H54 (cell line): Measurements from ENCODE around the gene USP6NL.

Experiments used
- DNase-seq: peaks from one replicate; pipeline ENCODE4 v3.0.0; 2011; ENCODE audit warnings: low spot score, mixed read lengths; ENCODE audit not compliant: insufficient read length
- FAIRE-seq: peaks from 3 replicates; lab custom pipeline; 2011; peaks lifted over from hg19 to GRCh38; lab: Jason Lieb, UNC
- POLR2A ChIP-seq: IDR thresholded peaks from 2 replicates; pipeline ENCODE4 v1.6.1; 2011; ENCODE audit warnings: low read depth, mild to moderate bottlenecking, low read length

The USP6NL gene

DNA sequence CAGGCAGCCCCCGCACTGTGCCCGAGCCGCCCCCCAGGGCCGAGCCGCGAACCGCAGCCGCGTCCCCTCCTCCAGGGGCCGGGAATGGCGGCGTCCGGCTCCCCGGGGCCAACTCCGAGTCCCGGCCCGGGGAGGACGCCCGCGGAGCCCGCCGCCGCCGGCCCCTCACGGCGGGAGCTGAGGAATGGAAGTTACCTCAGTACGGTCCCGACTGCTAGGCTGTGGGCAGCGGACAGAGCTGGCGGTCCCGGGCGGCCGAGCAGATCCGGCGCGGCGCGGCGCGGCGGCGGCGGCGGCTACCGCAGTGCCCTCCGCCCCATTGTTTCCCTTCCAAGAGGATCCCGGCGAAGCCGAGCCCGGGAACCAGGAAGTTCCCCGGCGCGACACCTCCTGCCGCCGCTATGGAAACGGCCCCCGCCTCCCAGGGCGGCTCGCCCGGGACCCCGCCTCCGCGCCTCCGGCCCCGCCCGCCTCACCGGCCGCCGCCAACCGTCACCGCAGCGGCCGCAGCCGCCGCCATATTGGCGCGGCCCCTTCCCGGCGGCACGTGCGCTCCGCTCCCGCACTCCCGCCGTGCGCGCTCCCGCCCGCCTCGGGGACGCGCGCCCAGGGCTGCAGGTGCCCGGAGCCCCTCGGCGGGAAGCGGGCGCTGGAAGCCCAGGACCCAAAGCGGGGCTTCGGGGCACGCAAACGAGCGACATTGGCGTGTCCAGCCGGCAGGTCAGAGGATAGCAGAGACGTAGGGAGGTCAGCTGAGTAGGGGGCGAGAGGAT is at the start of gene USP6NL:
Gene USP6NL, minus strand, starts transcription at position 403 of the 773 bp plus-strand sequence. CDS start 14,016 bp downstream, outside the sequence.
- peak; percentile 82 for DNase-seq
- no peak for FAIRE-seq
- peak; percentile 37; the same call in 1 of the 2 replicates for TF ChIP-seq POLR2A

DNA sequence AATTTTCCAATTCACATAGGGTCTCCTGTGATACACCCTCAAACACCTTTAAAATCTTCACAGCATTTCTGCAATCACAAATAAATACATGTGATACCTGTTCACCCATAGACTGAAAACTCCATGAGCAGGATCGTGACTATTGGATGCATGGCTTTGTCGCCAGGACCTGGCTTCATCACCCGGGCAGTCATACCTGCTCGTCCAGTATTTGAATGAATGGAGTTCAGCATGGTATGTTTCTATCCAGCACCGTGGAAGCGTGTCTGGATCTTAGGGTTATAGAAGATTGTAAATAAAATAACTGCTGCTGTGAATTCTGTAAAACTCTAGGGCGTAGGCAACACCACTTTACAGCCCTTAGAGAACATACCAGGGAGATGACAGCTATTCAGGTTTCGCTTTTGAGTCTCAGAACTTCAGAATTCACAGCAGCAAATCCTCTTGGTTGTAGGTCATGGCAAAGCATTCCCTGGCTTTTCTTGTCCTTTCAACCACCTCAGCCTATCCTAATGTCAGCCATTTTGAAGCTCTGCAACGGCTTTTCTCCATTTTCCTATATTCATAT is 47.4 kb upstream of the USP6NL start:
- no peak for FAIRE-seq
- no peak for DNase-seq
- no peak for TF ChIP-seq POLR2A

DNA sequence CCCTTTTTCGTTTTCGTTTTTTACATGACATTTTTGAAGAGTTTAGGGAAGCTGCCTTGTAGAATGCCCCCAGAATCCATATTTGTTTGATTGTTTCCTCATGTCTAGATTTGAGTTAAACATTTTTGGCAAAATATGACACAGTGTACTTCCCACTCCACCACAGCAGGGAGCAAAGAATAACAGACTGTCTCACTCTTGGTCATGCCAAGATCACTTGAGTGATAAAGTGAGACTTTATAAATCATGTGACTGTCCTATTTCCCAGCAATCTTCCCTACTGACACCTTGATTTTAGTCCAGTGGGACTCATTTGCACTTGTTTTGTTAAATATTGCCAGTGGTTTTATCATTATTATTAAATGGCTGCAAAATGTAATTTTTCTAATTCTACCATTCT is 44.4 kb upstream of the USP6NL start:
- FAIRE-seq (no peak), DNase-seq (no peak)
- no peak for TF ChIP-seq POLR2A

DNA sequence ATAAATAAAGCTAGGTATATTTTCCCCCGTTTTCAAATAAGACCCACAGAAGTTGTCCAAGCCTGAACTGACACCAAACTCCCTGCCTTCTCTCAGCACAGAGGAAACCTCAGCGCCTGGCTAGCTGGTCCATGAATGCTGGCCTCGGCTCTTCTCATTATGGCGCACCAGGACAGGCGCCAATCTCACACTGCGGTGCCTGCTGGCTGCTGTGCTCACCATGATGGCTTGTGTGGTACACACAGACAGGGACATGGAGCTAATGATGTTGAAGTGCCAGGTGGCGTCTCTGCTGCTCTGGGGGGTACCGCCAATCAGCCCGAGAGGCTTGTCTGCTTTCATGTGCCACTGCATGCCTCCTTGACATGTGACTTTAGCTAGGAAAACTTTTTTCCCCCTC is 43.2 kb upstream of the USP6NL start:
- TF ChIP-seq POLR2A, result no peak
- DNase-seq (no peak), FAIRE-seq (no peak)

DNA sequence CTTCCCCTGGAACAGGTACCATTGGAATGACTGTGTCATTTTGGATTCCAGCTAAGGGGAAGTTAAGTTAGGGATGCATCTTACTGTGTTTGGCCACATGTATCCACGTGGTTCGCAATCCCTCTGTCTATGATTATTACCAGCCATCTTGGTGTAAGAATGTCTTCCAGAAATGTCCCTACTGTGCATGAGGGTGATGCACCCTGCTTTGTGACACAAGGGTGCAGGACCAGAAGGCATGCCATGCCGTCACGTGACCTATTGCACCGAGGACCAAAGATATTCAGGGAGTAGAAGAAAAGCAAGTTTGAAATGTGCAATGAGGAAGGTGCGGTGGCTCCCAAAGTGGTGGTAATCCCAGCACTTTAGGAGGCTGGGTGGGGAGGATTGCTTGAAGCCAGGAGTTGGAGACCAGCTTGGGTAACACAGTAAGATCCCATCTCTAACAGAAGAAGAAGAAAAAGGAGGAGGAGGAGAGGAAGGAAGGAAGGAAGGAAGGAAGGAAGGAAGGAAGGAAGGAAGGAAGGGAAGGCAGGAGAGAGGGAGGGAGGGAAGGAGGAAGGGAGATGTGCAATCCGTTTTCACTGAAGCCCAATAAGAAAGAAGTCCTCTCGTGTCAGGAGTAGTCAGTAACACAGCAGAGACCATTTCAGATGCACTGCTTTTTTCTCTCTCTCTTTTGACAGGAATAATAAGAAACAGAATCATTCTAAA is 42.5 kb upstream of the USP6NL start:
- TF ChIP-seq POLR2A, result no peak
- FAIRE-seq, result no peak

DNA sequence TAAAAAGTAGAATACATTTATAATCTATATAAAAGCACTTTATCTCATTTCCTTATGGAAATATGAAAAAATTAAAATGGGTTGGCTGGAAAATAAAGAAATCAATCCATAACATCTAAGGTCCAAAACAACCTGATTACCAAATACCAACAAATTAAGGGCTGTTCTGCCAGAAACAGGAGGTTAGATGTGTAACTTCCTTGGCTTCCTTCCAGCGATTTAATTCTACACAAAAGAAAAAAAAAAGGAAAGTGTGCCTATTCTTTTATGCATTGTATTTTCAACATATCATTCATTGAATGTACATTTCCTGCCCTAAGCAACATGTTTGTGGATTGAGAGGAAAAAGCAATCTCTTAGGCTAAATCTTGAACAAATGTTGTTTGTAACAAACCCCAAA is 36.2 kb upstream of the USP6NL start:
- no peak for DNase-seq
- TF ChIP-seq POLR2A, result no peak
- no peak for FAIRE-seq

More for the DNA sequence above, 42.5 kb upstream of the USP6NL start:
- no peak for DNase-seq

DNA sequence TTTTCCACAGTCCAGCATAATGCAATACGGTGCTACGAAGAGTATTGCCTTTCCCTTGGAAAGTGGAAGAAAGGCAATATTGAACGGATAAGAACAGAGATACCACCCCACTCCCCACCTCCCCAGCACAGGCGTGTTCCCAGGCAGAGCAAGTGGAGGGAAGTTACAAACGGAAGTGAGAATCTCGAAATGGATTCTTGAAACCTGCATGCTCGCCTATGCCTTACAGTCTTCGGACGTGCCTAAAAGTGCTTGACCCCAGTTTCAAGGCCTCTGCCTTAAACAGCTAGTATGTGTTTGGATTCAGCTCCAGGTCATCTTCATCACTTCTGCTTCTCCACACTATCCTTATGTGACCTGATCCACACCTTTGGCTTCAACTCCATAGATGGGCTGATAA is 35.0 kb upstream of the USP6NL start:
- DNase-seq, result no peak
- no peak for FAIRE-seq
- TF ChIP-seq POLR2A, result no peak

DNA sequence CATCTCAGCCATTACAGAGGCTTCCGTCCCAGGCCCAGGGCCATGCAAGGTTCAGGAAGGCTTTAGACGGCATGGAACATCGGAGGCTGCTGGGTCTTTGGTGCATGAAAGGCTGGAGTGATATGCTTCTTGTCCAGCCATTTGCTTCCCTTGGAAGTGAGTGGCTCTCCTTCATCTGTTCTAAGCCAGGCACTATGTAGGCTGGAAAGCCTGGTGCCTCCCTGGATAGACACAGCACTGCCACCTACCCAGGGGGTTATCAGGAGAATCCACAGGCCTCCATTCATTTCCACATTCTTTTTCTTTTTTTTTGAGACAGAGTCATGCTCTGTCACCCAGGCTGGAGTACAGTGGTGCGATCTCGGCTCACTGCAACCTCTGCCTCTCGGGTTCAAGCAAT is 31.6 kb upstream of the USP6NL start:
- no peak for DNase-seq

DNA sequence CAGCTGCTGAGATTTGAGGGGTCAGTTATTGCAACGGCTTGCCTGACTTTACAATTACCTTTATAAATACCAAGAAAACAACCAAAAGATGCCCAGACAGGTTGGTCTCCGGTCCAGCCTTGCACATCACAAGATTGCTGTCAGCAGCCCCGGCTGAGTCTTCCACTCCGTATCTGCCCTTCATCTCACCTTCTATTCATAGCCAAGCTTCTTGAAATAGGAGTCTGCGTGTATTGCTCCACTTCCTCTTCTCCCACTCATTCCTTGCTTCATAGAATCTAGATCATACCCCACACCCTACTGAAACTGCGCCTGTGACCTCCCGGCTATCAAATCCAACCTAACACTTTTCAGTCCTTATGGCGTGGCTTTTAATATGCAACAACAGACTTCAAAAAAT is 31.1 kb upstream of the USP6NL start:
- no peak for FAIRE-seq
- no peak for DNase-seq
- no peak for TF ChIP-seq POLR2A

More for the DNA sequence above, 31.6 kb upstream of the USP6NL start:
- FAIRE-seq, result no peak
- TF ChIP-seq POLR2A, result no peak

DNA sequence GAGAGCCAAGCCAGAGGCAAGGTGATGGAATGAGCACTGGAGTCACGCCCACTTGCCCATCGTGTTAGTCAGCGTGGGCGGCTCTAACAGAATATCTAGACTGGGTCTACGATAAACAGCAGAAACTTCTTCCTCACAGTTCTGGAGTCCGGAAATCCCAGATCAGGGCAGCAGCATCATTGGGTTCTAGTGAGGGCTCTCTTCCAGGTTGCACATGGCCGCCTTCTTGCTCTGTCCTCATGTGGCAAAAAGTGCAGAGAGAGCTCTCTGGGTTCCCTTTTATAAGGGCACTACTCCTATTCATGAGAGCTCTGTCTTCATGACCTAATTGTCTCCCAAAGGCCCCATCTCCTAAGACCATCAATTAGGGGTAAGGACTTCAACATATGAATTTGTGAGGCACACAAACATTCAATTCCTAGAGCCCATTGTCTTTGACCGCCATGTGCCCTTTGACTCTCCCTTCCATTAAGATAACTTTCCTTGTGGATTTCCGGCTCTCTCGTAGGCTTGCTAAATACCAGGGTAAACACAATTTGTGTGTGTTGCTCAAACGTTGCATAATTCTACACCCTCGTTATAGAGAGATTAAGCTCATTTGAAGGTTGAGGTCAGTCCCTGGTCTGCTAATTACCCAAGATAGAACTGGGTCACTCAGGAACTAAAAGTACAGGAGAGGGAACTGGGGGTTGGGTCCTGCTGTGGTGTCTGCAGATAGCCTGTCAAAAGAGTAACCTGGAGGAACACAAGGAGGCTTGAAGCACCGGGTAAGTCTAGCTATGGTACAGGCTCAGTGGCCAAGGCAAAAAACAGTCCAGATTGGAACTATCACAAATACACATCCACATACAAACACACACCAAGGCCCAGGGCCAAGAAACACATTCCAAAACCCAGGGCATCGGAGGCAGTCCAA is 28.7 kb upstream of the USP6NL start:
- no peak for TF ChIP-seq POLR2A
- DNase-seq (no peak), FAIRE-seq (no peak)

DNA sequence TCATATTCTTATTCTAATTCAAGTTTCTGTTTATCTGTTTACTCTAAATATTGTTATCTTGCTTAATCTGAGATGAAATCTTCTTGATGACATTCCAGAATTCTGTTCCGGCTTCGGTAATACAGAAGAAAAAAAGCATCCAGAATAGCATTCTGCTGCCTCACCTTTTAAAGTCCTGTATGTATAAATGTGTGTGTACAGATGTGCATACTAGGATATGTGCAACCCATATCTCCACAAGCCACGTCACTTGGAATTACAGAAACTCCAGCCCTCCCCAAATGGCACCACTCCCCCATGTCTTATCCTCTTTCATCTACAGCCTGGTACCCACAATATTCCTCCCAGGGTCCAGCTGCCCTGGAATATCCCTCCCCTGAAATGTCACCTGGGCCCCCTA is 27.9 kb upstream of the USP6NL start:
- FAIRE-seq, result no peak
- no peak for TF ChIP-seq POLR2A
- DNase-seq, result no peak

DNA sequence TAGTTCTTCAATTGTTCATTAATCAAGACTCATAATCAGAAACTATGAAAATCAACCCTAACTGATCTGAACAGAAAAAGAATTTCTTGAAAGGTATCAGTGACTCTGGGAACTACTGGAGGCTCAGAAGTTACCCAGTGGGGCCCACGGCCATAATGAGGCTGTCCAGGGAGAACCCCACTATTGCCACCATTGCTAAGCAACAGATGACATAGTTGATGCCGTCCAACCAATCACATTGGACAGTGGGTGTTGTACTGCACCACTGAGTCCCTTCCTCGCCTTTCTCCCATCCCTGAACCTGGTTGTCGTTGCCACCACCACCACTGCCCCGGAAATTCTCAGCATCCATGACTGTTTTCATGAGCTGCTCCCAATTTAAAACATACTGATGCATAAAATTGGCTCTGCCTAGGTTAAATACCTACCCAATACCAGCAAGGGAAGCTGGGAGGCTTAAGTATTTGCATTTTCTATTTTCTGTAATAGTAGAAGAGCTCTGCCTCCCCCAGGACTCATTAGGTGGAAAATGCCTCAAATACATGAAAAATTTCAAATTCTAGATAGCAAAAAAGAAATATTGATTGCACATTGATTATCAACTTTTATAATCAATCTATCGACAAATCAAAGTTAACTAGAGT is 26.7 kb upstream of the USP6NL start:
- DNase-seq, result no peak
- TF ChIP-seq POLR2A, result no peak
- no peak for FAIRE-seq
